Motor neuron (in vitro differentiated cells): ENCODE data around the gene HOXC4. TPM values are rescaled to one million over a fixed set of nuclear protein-coding genes. Genes with fewer than 3 reads are reported as not detected.
"Not testable (repeated sequence)": the region's sequence is repeated elsewhere in the genome, so short reads cannot be mapped to it uniquely, and the experiment has no call there.

Source experiments
- ATAC-seq, 8 experiments: fragments of 200-7000 bp; cut with Tn5 transposase; replicated peaks in 6 of 8; 2 replicates each; pipeline ENCODE4 v1.8.0; 2021; ENCODE audit warnings: mild to moderate bottlenecking in 8 of 8, moderate library complexity in 8 of 8
- H3K27ac ChIP-seq, 2 donors: fragments of 250-450 bp; sonication (Bioruptor Pico); 2 replicates each; pipeline ENCODE4 v1.9.0; 2021; ENCODE audit warnings: antibody characterized with exemption in 2 of 2, mild to moderate bottlenecking in 2 of 2, moderate library complexity in 1 of 2
- H3K4me1 ChIP-seq, 2 donors: fragments of 250-450 bp; sonication (Bioruptor Pico); replicated peaks in 1 of 2; 2 replicates each; pipeline ENCODE4 v1.6.1; 2021; ENCODE audit warnings: antibody characterized with exemption in 2 of 2, mild to moderate bottlenecking in 2 of 2, moderate library complexity in 1 of 2
- H3K4me3 ChIP-seq, 5 donors: fragments of 250-450 bp; sonication (Bioruptor Pico); 2 replicates each; pipeline ENCODE4 v1.9.0; 2021; ENCODE audit warnings: antibody characterized with exemption in 5 of 5, mild to moderate bottlenecking in 5 of 5, moderate library complexity in 4 of 5
- WGBS, 10 experiments: fragments of 450-650 bp; shearing (Covaris generic); methylation state at CpG; one replicate each; pipeline ENCODE4 v1.0.0; 2022; 5-methylcytosine and 5-hydroxymethylcytosine counted together
- in situ Hi-C, 9 experiments: fragments of 400-800 bp; cut with MboI; loops; one replicate each; pipeline ENCODE4 v1.15.0; 2021; ENCODE audit warnings: low sequenced_read_pairs in 9 of 9, low pct_unique_long_range_greater_than_20kb in 2 of 9; ENCODE audit not compliant: unreplicated experiment in 9 of 9
- total RNA-seq, 8 experiments: library from RNA; unstranded; fragments of 300-600 nt; gene quantifications; 2 replicates each; pipeline versions ENCODE4 v1.2.3 to v1.2.4, GENCODE V29; 2022

Gene HOXC4
- total RNA-seq, 8 experiments from 2014 or later: 9.5 to 73.9 (median 40.4) TPM

DNA sequence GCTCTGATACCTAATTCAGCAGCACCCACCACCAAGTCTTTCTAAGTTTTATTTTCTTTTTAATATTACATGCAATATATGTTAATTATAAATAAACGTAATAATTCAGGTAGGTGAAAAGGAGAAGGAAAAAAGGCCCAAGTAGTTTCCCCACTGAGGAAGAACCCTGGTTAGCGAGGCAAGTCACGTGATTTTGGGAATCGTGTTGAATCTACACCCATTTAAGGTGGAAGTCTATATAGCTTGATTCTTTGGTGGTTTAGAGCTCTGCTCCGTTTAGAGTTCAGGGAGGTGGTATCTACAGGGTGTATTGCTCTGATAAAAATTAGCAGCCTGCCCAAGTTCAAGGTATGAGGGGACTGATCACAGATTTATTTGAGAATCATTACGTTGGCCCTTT, 47.0 kb downstream of the HOXC4 start:
- H3K27ac ChIP-seq, ATAC-seq, in situ Hi-C loops, H3K4me3 ChIP-seq: not testable (repeated sequence)
- 68 to 100% (median 87%) methylated on average over 1 to 5 of the region's 6 CpGs; no CpG with 5 or more reads in 3 of the 10 experiments for WGBS, 10 experiments
- H3K4me1 ChIP-seq: peaks cover 9 to 17% of the 10 kb centered on the region in 2 donors

DNA sequence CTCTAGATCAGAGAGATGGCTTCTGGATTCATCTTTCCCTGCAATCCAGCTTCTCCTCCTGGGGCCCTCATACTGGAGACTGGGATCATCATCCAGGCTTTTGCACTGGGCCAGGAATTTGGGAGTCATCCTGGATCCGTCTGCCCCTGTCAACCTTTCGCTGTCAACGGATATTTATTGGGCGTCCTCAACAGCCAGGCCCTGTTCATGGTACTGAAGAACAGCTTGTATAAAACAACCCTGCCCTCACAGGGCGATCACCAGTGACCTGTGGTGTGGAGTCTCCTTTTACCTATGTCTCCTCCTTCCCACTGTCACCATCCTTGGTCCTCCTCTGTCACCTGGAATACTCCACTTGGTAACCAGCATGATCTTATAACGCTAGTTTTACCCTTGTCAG, 48.6 kb downstream of the HOXC4 start:
- ATAC-seq, H3K27ac ChIP-seq, in situ Hi-C loops, H3K4me3 ChIP-seq: not testable (repeated sequence)
- H3K4me1 ChIP-seq: peaks cover 11 to 22% of the 10 kb centered on the region in 2 donors
- WGBS, 10 experiments: 55 to 100% (median 95%) methylated on average over 1 to 4 of the region's 6 CpGs; no CpG with 5 or more reads in 5 of the 10 experiments

DNA sequence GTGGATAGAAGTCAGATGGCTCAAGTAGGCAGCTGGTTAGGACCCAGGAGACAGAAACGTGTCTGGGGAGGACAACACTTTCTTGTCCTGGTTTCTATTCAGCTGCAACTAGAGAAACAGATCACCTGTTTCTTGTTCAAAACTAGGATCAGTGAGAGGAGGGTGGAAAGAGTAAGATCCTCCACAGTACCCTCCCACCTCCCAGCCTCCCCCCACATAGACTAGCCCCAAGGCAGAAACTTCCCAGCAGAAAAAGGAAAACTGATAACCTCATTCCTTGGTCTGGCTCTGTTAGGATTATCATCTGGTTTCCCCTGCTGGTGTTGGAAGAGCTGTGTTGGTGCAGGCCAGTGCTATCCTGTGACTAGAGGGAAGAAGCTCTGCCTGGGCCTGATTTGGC, 50.2 kb downstream of the HOXC4 start:
- H3K4me3 ChIP-seq, ATAC-seq, in situ Hi-C loops, H3K27ac ChIP-seq: not testable (repeated sequence)
- WGBS, 10 experiments: 60% methylated on average over 1 of the region's 1 CpG; no CpG with 5 or more reads in 9 of the 10 experiments
- H3K4me1 ChIP-seq: peaks cover 11 to 36% of the 10 kb centered on the region in 2 donors

Other genes with a start within 250 kb of the HOXC4 start
- gene HOXC13, start 115.0 kb upstream of the HOXC4 start, total RNA-seq: 1 to 10 TPM in 2 of 8 experiments, under 1 TPM in 4, not detected in 2; 0.05 to 4.7 (median 0.38) TPM
- 1 to 10 TPM in 1 of 8 experiments, under 1 TPM in 5, not detected in 2; 0.13 to 5.2 (median 0.34) TPM for gene HOXC12, start 98.9 kb upstream of the HOXC4 start, total RNA-seq
- 1 to 10 TPM in 1 of 8 experiments, under 1 TPM in 5, not detected in 2; 0.08 to 9.5 (median 0.35) TPM for gene HOXC11, start 80.7 kb upstream of the HOXC4 start, total RNA-seq
- gene HOTAIR, start 78.9 kb upstream of the HOXC4 start, total RNA-seq: 1 to 10 TPM in 1 of 8 experiments, under 1 TPM in 4, not detected in 3; 0.14 to 8.0 (median 0.42) TPM
- gene HOXC10, start 68.7 kb upstream of the HOXC4 start, total RNA-seq: 10 to 100 TPM in 1 of 8 experiments, 1 to 10 TPM in 2, under 1 TPM in 2, not detected in 3; 0.14 to 75.5 (median 1.0) TPM
- 10 to 100 TPM in 2 of 8 experiments, 1 to 10 TPM in 6; 1.2 to 21.2 (median 2.3) TPM for gene HOXC9, start 53.7 kb upstream of the HOXC4 start, total RNA-seq
- 10 to 100 TPM in 3 of 8 experiments, 1 to 10 TPM in 3, under 1 TPM in 2; 0.33 to 20.6 (median 4.9) TPM for gene HOXC8, start 44.9 kb upstream of the HOXC4 start, total RNA-seq
- gene HOXC6, start 25.4 kb upstream of the HOXC4 start, total RNA-seq: 10 to 100 TPM in 7 of 8 experiments, 1 to 10 TPM in 1; 6.1 to 59.7 (median 22.2) TPM
- 10 to 100 TPM in 4 of 8 experiments, 1 to 10 TPM in 4; 4.4 to 49.2 (median 10.4) TPM for gene HOXC5, start 20.8 kb upstream of the HOXC4 start, total RNA-seq
- gene SMUG1, start 135.2 kb downstream of the HOXC4 start, total RNA-seq: 10 to 100 TPM; 22.7 to 55.9 (median 32.2) TPM
- gene CBX5, start 226.3 kb downstream of the HOXC4 start, total RNA-seq: 100 to 1,000 TPM in 2 of 8 experiments, 10 to 100 TPM in 6; 20.8 to 172 (median 79.4) TPM
- gene HNRNPA1, start 226.9 kb downstream of the HOXC4 start, total RNA-seq: 1,000 to 10,000 TPM in 6 of 8 experiments, 100 to 1,000 TPM in 2; 737 to 3,366 (median 1,605) TPM
- 10 to 100 TPM in 1 of 8 experiments, 1 to 10 TPM in 3, under 1 TPM in 3, not detected in 1; 0.08 to 17.8 (median 1.6) TPM for gene NFE2, start 247.2 kb downstream of the HOXC4 start, total RNA-seq